Measurements from ENCODE around the gene VPS37B.

Gene VPS37B

GRCh38 chr12:122860854-122861586 lies 34.9 kb downstream of the VPS37B start:
- no peak for TF ChIP-seq TAF1 (IDR thresholded peaks at IDR 0.05; ENCODE audit: low read depth, low read length)
- no peak for TF ChIP-seq POU2F2 (IDR thresholded peaks at IDR 0.05; ENCODE audit: low read depth, low read length)
- no peak for FAIRE-seq
- no peak for DNase-seq (ENCODE audit: insufficient read length, low spot score)

- no peak for TF ChIP-seq TAF1 (IDR thresholded peaks at IDR 0.05; ENCODE audit: low read depth, low read length)
- no peak for TF ChIP-seq PAX5 (IDR thresholded peaks at IDR 0.05; ENCODE audit: insufficient read depth, low read length, severe bottlenecking)
- TF ChIP-seq POLR2A (IDR thresholded peaks at IDR 0.05; ENCODE audit: low read depth, low read length), result no peak
- no peak for TF ChIP-seq POLR2AphosphoS5 (IDR thresholded peaks at IDR 0.05; ENCODE audit: low read depth, low read length)
- TF ChIP-seq SPI1 (IDR thresholded peaks at IDR 0.05; ENCODE audit: low read depth, low read length), result no peak
- no peak for TF ChIP-seq POU2F2 (IDR thresholded peaks at IDR 0.05; ENCODE audit: low read depth, low read length)
- FAIRE-seq (peak; percentile 97), DNase-seq (ENCODE audit: insufficient read length, low spot score) (peak; percentile 91)
Measured at GRCh38 chr12:122860040-122860853, 35.7 kb downstream of the VPS37B start.

- no peak for TF ChIP-seq POU2F2 (IDR thresholded peaks at IDR 0.05; ENCODE audit: low read depth, low read length)
- no peak for TF ChIP-seq PAX5 (IDR thresholded peaks at IDR 0.05; ENCODE audit: insufficient read depth, low read length, severe bottlenecking)
- no peak for TF ChIP-seq POLR2AphosphoS5 (IDR thresholded peaks at IDR 0.05; ENCODE audit: low read depth, low read length)
- TF ChIP-seq POLR2A (IDR thresholded peaks at IDR 0.05; ENCODE audit: low read depth, low read length), result no peak
- TF ChIP-seq SPI1 (IDR thresholded peaks at IDR 0.05; ENCODE audit: low read depth, low read length), result no peak
- no peak for TF ChIP-seq TAF1 (IDR thresholded peaks at IDR 0.05; ENCODE audit: low read depth, low read length)
- DNase-seq (ENCODE audit: insufficient read length, low spot score) (no peak), FAIRE-seq (no peak)
Measured at GRCh38 chr12:122859303-122860039, 36.5 kb downstream of the VPS37B start.

GRCh38 chr12:122858591-122859302 lies 37.2 kb downstream of the VPS37B start:
- DNase-seq (ENCODE audit: insufficient read length, low spot score), result no peak
- no peak for FAIRE-seq
- TF ChIP-seq POLR2AphosphoS5 (IDR thresholded peaks at IDR 0.05; ENCODE audit: low read depth, low read length), result no peak

- TF ChIP-seq PAX5 (IDR thresholded peaks at IDR 0.05; ENCODE audit: insufficient read depth, low read length, severe bottlenecking) (no peak), POLR2AphosphoS5 (IDR thresholded peaks at IDR 0.05; ENCODE audit: low read depth, low read length) (no peak), POU2F2 (IDR thresholded peaks at IDR 0.05; ENCODE audit: low read depth, low read length) (no peak), TAF1 (IDR thresholded peaks at IDR 0.05; ENCODE audit: low read depth, low read length) (no peak), POLR2A (IDR thresholded peaks at IDR 0.05; ENCODE audit: low read depth, low read length) (no peak), SPI1 (IDR thresholded peaks at IDR 0.05; ENCODE audit: low read depth, low read length) (no peak)
- DNase-seq (ENCODE audit: insufficient read length, low spot score), result no peak
- FAIRE-seq, result no peak
Measured at GRCh38 chr12:122858171-122858570, 37.8 kb downstream of the VPS37B start.

- TF ChIP-seq PAX5 (IDR thresholded peaks at IDR 0.05; ENCODE audit: insufficient read depth, low read length, severe bottlenecking) (no peak), POLR2AphosphoS5 (IDR thresholded peaks at IDR 0.05; ENCODE audit: low read depth, low read length) (no peak)
- FAIRE-seq, result peak; percentile 23
Measured at GRCh38 chr12:122856999-122857671, 38.8 kb downstream of the VPS37B start.

GRCh38 chr12:122855928-122856831 lies 39.7 kb downstream of the VPS37B start:
- TF ChIP-seq TAF1 (IDR thresholded peaks at IDR 0.05; ENCODE audit: low read depth, low read length) (no peak), SPI1 (IDR thresholded peaks at IDR 0.05; ENCODE audit: low read depth, low read length) (no peak), POU2F2 (IDR thresholded peaks at IDR 0.05; ENCODE audit: low read depth, low read length) (no peak), POLR2AphosphoS5 (IDR thresholded peaks at IDR 0.05; ENCODE audit: low read depth, low read length) (no peak), PAX5 (IDR thresholded peaks at IDR 0.05; ENCODE audit: insufficient read depth, low read length, severe bottlenecking) (no peak), POLR2A (IDR thresholded peaks at IDR 0.05; ENCODE audit: low read depth, low read length) (no peak)
- no peak for DNase-seq (ENCODE audit: insufficient read length, low spot score)

More at GRCh38 chr12:122856999-122857671, 38.8 kb downstream of the VPS37B start:
- no peak for DNase-seq (ENCODE audit: insufficient read length, low spot score)

GRCh38 chr12:122855071-122855829 lies 40.7 kb downstream of the VPS37B start:
- DNase-seq (ENCODE audit: insufficient read length, low spot score) (no peak), FAIRE-seq (no peak)
- TF ChIP-seq POLR2AphosphoS5 (IDR thresholded peaks at IDR 0.05; ENCODE audit: low read depth, low read length) (no peak), POU2F2 (IDR thresholded peaks at IDR 0.05; ENCODE audit: low read depth, low read length) (no peak), SPI1 (IDR thresholded peaks at IDR 0.05; ENCODE audit: low read depth, low read length) (no peak), TAF1 (IDR thresholded peaks at IDR 0.05; ENCODE audit: low read depth, low read length) (no peak), POLR2A (IDR thresholded peaks at IDR 0.05; ENCODE audit: low read depth, low read length) (no peak), PAX5 (IDR thresholded peaks at IDR 0.05; ENCODE audit: insufficient read depth, low read length, severe bottlenecking) (no peak)

More at GRCh38 chr12:122855928-122856831, 39.7 kb downstream of the VPS37B start:
- no peak for FAIRE-seq

Measured in GM12891 (cell line).